Muscle of leg (tissue), 11 donors: Measurements from ENCODE around the gene ADGRG6. TPM values are rescaled to one million over a fixed set of nuclear protein-coding genes. Genes with fewer than 3 reads are reported as not detected.

Source experiments
- DNase-seq: peaks from one replicate; pipeline ENCODE4 v3.0.0; 2013
- H3K27ac ChIP-seq: one replicate; pipeline ENCODE4 v1.5.1; 2013; ENCODE audit warnings: mild to moderate bottlenecking, low read length, control low read depth
- H3K27me3 ChIP-seq: one replicate; pipeline ENCODE4 v1.6.1; 2013; ENCODE audit warnings: low read length; ENCODE audit not compliant: control insufficient read depth, insufficient read depth
- H3K36me3 ChIP-seq: one replicate; pipeline ENCODE4 v1.6.1; 2013; ENCODE audit warnings: low read length; ENCODE audit not compliant: control insufficient read depth, insufficient read depth
- H3K4me1 ChIP-seq: one replicate; pipeline ENCODE4 v1.6.1; 2013; ENCODE audit warnings: low read length; ENCODE audit not compliant: control insufficient read depth, insufficient read depth
- H3K4me3 ChIP-seq: one replicate; pipeline ENCODE4 v1.5.1; 2013; ENCODE audit warnings: low read length, control low read depth
- H3K9me3 ChIP-seq: replicated peaks from 2 replicates; pipeline ENCODE4 v1.6.1; 2013; ENCODE audit warnings: low read depth, low read length; ENCODE audit not compliant: control insufficient read depth
- WGBS: methylation state at CpG from one replicate; pipeline ENCODE4 v1.1.5; 2013; ENCODE audit warnings: missing lambda C conversion rate; ENCODE audit not compliant: insufficient coverage; 5-methylcytosine and 5-hydroxymethylcytosine counted together
- polyA plus RNA-seq, 8 donors: library from polyadenylated mRNA; unstranded; fragments of 120-200 nt; gene quantifications; one replicate each; pipeline versions ENCODE4 v1.2.1 to v1.2.3, GENCODE V29; 2013; ENCODE audit warnings: inconsistent platforms in 1 of 8, low replicate concordance in 1 of 8; ENCODE audit not compliant: insufficient read length in 8 of 8, insufficient read depth in 1 of 8
- total RNA-seq: library from RNA; stranded (reverse); fragments of 120-200 nt; gene quantifications from one replicate; pipeline ENCODE4 v1.2.4, GENCODE V29; 2013

Gene ADGRG6
- total and polyA plus RNA-seq, 9 donors = 6.2 to 13.9 (median 10.1) TPM

DNA sequence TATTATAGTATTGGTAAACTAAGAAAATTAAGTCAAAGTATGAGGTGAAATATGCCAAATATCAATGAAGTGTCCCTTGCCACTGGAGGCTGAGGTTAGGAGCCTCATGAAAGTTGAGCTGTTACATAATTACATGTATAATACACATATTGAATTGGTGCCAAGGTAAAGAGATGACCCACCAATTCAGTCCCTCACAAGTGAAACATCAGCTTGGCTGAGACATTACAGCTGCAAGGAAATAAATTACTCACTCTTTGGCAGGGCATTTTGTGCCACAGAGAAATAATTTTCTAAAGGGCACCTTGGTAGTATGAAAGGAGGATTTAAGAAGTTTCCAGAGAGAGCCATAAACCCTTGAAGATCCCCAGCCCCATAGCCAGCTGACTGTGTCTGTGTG lies 127.4 kb downstream of the ADGRG6 start:
- DNase-seq = no peak
- no peaks in the 10 kb centered on the region for H3K36me3 ChIP-seq
- H3K27me3 ChIP-seq = no peaks in the 10 kb centered on the region
- H3K9me3 ChIP-seq = no peaks in the 10 kb centered on the region
- no peak overlapping the region for H3K4me3 ChIP-seq
- no peak overlapping the region for H3K27ac ChIP-seq
- H3K4me1 ChIP-seq = no peaks in the 10 kb centered on the region

DNA sequence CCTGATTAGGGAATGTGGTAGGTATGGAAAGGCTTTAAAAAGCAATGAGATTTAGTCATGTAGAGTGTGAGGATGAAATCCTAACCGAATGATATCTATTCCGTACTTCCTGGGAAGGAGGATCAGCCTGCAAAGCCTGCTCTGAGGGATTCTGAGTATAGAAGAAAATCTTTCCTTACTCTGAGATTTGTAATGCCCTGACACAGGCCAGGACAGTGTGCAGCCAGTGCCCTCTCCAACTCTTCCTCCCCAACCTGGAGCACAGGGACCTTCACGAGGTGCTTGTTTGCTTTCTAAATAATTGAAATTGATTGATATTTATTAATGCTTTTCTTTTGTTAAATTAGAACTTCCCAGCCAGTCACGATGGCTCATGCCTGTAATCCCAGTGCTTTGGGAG lies 131.6 kb downstream of the ADGRG6 start:
- Histone ChIP-seq H3K27me3 (no peaks in the 10 kb centered on the region), H3K9me3 (no peaks in the 10 kb centered on the region), H3K4me1 (no peaks in the 10 kb centered on the region), H3K4me3 (no peak overlapping the region), H3K36me3 (no peaks in the 10 kb centered on the region), H3K27ac (no peak overlapping the region)
- DNase-seq = no peak
- WGBS = no CpG with 5 or more reads among the region's 4 CpGs

DNA sequence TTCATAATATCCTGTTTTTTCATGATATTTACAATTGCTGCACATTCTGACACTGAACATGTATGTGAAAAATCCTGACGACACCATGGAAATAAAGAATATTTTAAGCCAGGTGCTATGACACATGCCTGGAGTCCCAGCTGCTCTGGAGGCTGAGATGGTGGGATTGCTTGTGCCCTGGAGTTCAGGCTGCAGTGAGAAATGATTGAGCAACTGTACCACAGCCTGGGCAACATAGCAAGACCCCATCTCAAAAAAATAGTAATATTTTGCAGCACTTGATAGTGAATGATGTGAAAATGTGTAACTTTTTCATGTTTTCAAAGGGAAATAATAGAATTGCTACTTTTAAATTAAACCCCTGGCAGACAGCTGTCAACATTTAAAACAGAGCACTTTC lies 137.1 kb downstream of the ADGRG6 start:
- Histone ChIP-seq H3K27me3 (no peaks in the 10 kb centered on the region), H3K4me3 (no peak overlapping the region), H3K9me3 (no peaks in the 10 kb centered on the region), H3K4me1 (no peaks in the 10 kb centered on the region), H3K27ac (no peak overlapping the region), H3K36me3 (no peaks in the 10 kb centered on the region)
- no CpG with 5 or more reads among the region's 1 CpG for WGBS
- DNase-seq = no peak

DNA sequence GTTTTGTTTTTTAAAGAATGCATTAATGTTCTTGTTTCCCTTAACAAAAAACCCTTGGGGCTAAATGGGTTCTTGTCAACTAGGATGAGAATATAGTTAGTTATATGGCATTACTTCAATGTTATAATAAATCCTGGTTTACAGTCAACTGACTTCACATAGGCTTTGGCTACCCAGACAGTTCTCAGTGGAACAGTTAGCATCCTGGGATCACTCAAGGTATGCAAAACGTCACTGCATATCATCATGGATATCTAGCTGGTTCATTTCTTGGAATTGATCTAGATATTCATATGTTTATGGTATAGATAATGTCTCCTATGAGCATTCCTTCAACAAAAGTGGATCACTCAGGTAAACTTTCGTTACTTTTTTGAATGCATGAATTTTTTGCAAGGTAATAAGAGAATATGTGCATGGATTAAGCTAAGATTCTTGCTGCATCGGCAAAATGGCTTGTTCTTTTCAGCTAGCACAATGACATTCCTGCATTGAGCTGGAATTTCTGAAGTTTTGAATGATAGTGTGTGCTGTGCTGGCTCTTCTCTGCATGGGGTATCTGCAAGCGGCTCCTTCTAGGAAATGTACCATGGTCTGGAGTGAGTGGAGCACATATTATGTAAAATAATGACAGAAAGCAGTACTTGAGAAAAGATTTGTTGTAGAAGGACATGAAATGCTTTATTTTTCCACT lies 138.9 kb downstream of the ADGRG6 start:
- H3K36me3 ChIP-seq = no peaks in the 10 kb centered on the region
- H3K4me3 ChIP-seq = no peak overlapping the region
- DNase-seq = no peak
- H3K27me3 ChIP-seq = no peaks in the 10 kb centered on the region
- H3K4me1 ChIP-seq = no peaks in the 10 kb centered on the region
- H3K27ac ChIP-seq = no peak overlapping the region
- H3K9me3 ChIP-seq = no peaks in the 10 kb centered on the region
- 80% methylated on average over 2 of the region's 4 CpGs for WGBS

DNA sequence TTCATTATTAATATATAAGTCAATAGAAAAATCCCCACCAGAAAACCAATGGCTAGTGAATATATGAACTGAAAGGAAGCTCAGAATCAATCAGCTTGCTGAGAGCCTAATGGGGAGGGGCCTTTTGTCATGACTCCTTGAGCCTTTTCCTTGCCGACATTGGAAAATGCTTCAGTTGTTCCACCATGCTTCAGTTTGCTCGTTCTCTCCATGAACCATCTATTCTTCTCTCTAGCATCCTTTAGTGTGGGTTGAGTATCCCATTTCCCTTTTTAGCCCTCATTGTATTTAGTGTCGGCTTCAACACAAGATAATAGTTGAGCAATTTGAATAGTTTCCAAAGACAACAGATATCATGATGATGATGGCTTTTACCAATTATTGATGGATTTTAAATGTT lies 139.9 kb downstream of the ADGRG6 start:
- Histone ChIP-seq H3K36me3 (no peaks in the 10 kb centered on the region), H3K4me1 (no peaks in the 10 kb centered on the region), H3K9me3 (no peaks in the 10 kb centered on the region), H3K4me3 (no peak overlapping the region), H3K27me3 (no peaks in the 10 kb centered on the region), H3K27ac (no peak overlapping the region)
- DNase-seq = no peak
- no CpG with 5 or more reads among the region's 3 CpGs for WGBS

DNA sequence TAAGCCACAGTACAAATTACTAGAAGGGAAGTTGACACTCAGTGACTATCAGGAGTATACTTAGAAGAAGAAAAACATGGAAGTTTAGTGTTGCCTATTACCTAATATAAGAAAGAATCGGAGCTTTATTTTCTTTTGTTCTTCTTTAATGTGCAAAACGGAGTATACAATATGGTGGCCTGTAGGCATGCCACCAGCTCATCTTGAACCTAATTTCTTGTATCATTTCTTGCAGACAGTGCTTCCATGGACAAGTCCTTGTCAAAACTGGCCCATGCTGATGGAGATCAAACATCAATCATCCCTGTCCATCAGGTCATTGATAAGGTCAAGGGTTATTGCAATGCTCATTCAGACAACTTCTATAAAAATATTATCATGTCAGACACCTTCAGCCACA lies 141.3 kb downstream of the ADGRG6 start:
- no peak for DNase-seq
- no peaks in the 10 kb centered on the region for H3K4me1 ChIP-seq
- no CpG with 5 or more reads among the region's 2 CpGs for WGBS
- H3K27me3 ChIP-seq = no peaks in the 10 kb centered on the region
- H3K27ac ChIP-seq = no peak overlapping the region
- H3K4me3 ChIP-seq = no peak overlapping the region
- H3K36me3 ChIP-seq = no peaks in the 10 kb centered on the region
- no peaks in the 10 kb centered on the region for H3K9me3 ChIP-seq

DNA sequence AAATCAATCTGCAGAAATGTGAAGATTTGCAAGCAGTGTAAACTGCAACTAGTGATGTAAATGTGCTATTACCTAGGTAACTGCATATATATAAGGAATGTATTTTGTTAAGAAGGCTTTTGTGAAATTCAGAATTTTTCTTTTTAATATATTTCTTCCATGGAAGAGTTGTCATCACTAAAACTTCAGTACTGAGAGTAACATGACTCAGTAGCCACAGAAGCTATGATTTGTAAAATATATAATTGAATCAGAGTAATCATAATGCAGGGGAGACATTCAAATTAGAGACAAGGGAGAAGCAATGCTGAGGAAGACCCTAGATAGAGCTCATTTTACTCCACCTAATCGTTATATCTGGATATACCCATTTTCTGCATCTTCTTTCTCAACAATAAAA lies 141.7 kb downstream of the ADGRG6 start:
- H3K27me3 ChIP-seq = no peaks in the 10 kb centered on the region
- H3K4me3 ChIP-seq = no peak overlapping the region

DNA sequence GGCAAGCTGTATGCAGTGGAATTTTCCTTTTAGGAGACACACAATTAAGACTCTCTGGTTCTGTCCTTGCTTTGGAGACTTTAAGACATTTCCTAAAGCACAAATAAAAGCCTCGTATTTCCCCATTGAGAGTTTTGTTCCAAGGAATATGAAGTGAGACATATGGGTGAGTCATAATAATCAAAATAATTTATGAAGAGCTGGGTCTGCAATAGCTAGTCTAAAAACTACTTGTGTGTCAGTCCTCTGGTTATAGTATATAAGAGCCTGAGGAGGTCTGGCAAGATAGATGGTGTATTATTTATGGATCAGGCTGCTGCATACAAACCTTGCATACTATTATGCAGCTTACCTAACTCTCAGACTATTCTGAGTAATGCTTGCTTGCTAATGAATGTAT lies 142.6 kb downstream of the ADGRG6 start:
- DNase-seq = peak; percentile 76
- Histone ChIP-seq H3K36me3 (no peaks in the 10 kb centered on the region), H3K4me3 (no peak overlapping the region), H3K9me3 (no peaks in the 10 kb centered on the region), H3K27me3 (no peaks in the 10 kb centered on the region), H3K4me1 (no peaks in the 10 kb centered on the region), H3K27ac (no peak overlapping the region)
- no CpG with 5 or more reads among the region's 1 CpG for WGBS

More for the DNA sequence above, 141.7 kb downstream of the ADGRG6 start:
- no peak for DNase-seq
- Histone ChIP-seq H3K27ac (no peak overlapping the region), H3K36me3 (no peaks in the 10 kb centered on the region), H3K4me1 (no peaks in the 10 kb centered on the region), H3K9me3 (no peaks in the 10 kb centered on the region)
- WGBS = no CpG with 5 or more reads among the region's 1 CpG

DNA sequence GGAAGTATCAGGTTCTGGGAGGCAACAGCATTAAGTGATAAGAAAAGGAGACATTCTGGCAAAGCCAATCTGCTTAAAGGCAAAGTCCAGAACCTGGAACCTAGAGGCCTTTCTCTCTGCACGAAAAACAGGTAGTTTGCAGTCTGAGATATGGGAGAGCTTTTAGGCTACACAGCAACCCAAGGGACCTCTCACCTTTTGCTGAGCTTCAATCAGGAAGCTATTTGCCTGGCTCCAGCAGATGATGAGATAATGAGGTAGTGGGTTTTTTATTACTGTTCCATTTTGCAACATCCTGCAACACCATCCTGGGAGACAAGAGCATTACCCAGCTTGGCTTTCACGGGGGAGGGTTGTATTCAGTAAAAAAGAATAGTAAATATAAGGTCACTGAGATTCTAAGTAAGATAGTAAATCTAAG lies 143.1 kb downstream of the ADGRG6 start:
- H3K4me1 ChIP-seq = no peaks in the 10 kb centered on the region
- no peaks in the 10 kb centered on the region for H3K27me3 ChIP-seq
- H3K9me3 ChIP-seq = no peaks in the 10 kb centered on the region
- no peak overlapping the region for H3K27ac ChIP-seq
- H3K36me3 ChIP-seq = no peaks in the 10 kb centered on the region
- WGBS = 57% methylated on average over 1 of the region's 2 CpGs
- DNase-seq = peak; percentile 13
- no peak overlapping the region for H3K4me3 ChIP-seq

DNA sequence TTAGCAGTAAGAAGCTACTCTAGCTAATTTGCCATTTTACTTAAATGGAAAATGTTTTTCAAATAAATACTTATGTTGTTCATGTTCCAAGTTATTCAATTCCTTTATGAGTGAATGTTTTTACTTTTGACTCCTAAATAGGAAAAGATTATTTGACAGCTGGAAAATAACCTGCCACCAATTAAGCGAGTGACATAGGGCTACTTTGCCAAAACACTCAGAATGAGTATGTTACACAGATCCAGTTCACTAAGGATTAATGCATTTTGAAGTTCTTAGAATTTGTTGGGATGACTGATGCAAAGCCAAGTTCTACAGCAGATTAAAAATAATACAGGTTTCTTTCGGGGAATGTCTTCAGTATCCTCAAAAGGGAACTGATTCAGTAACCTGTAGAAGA lies 144.4 kb downstream of the ADGRG6 start:
- no peak overlapping the region for H3K4me3 ChIP-seq
- H3K36me3 ChIP-seq = no peaks in the 10 kb centered on the region
- H3K27me3 ChIP-seq = no peaks in the 10 kb centered on the region
- WGBS = no CpG with 5 or more reads among the region's 2 CpGs
- H3K4me1 ChIP-seq = no peaks in the 10 kb centered on the region
- DNase-seq = peak; percentile 51
- no peak overlapping the region for H3K27ac ChIP-seq
- H3K9me3 ChIP-seq = no peaks in the 10 kb centered on the region

DNA sequence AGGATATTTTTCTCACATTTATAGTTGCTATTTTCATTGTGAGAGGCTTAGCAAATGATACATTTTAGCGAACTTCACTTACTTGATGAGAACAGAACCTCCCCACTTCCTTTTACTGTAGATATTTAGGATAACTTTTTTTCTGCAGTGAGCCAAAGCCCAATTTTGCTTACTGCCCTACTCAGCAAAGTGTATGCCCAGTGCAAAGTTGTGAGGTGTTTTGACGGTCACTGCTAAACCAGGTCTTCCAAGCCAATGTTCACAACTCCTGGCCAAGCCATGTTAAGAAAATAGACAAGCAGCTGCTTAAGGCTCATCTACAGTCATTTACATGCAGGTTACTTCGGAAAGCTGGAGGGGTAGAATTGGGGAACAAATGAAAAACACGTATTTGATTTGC lies 144.8 kb downstream of the ADGRG6 start:
- H3K27me3 ChIP-seq = no peaks in the 10 kb centered on the region
- H3K4me1 ChIP-seq = no peaks in the 10 kb centered on the region
- no peaks in the 10 kb centered on the region for H3K36me3 ChIP-seq
- H3K27ac ChIP-seq = no peak overlapping the region
- no peak for DNase-seq
- WGBS = 63% methylated on average over 1 of the region's 4 CpGs
- H3K9me3 ChIP-seq = no peaks in the 10 kb centered on the region
- no peak overlapping the region for H3K4me3 ChIP-seq
